ENCODE results near the gene SPX.
A peak's percentile ranks its signal among the peaks of the same experiment; 100 is the strongest.

The SPX gene

GRCh38 chr12:21539797-21540196 lies 13.7 kb downstream of the SPX start:
- DNase-seq: no peak

DNA sequence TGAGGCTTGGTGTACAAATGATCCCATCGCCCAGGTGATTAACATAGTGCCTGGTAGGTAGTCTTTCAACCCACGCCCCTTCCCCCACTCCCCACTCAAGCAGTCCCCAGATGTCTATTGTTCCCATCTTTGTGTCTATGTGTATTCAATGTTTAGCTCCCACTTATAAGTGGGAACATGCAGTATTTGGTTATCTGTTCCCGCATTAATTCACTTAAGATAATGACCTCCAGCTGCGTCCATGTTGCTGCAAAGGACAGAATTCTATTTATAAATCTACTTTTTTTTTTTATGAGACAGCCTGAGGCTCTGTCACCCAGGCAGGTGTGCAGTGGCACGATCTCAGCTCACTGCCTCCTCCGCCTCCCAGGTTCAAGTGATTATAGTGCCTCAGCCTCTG lies 15.7 kb downstream of the SPX start:
- DNase-seq: no peak

- peak; percentile 13 for DNase-seq
Observed at GRCh38 chr12:21542403-21542802, 16.3 kb downstream of the SPX start.

DNA sequence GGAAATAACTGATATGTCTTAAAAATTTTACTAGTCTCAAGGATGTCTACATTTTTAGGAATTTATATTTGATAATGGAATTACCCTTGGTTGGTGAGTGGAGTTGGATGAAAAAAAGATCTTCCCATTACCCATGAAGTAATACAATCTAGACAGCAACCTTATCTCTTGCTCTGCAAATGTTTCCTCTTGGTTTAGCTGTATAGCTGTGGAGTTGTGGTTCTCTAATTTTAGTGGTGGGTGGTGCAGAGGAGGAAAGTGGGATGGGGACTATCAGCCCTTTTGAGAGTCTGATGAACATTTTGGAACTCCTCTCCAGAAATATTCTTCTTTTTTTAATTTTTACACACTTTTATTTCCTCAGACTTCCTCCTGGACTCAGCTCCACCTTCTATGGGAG lies 17.1 kb downstream of the SPX start:
- no peak for DNase-seq

- no peak for DNase-seq
Observed at GRCh38 chr12:21545557-21545956, 19.5 kb downstream of the SPX start.

- no peak for DNase-seq
Observed at GRCh38 chr12:21546716-21547115, 20.6 kb downstream of the SPX start.

DNA sequence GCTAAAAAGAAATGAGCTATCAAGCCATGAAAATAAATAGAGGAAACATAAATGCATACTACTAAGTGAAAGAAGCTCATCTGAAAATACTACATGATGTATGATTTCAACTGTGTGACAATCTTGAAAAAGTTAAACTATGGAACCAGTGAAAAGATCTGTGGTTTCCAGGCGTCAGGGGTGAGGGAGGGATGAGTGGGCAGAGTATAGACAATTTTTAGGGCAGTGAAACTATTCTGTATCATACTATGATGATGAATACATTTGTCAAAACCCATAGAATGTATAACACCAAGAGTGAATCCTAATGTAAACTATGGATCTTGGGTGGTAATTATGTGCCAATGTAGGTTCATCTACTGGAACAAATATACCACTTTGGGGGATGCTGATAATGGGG lies 21.3 kb downstream of the SPX start:
- DNase-seq: no peak

DNA sequence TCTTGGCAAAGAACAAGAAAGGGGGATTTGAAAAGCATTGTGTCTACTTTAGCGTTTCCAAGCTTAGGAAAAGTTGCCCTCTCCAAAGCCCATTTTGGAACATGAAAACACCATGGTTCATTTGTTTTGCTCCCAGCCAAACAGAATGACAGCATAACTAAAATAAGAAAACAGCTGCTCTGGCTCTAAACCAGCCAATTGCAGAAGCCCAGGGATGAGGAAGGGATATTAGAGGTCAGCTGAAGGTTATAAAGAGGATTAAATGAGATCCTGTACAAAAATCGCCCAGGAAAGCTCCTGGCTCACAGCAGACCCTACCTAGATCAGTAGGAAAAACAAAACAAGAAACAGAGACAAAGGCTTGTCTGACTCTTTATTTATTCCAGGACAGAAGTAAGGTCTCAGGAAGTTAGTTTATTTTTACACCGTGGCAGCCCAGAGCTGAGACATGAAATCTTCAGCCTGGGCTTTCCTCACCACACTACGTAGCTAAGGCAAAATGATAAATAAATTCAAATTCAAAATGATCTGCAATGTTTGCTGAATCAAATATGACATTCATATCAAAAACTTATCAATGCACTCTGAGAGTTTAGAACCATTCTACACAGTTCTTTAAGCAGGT lies 25.9 kb downstream of the SPX start:
- no peak for DNase-seq

- DNase-seq: no peak
Observed at GRCh38 chr12:21552635-21553328, 26.7 kb downstream of the SPX start.

DNA sequence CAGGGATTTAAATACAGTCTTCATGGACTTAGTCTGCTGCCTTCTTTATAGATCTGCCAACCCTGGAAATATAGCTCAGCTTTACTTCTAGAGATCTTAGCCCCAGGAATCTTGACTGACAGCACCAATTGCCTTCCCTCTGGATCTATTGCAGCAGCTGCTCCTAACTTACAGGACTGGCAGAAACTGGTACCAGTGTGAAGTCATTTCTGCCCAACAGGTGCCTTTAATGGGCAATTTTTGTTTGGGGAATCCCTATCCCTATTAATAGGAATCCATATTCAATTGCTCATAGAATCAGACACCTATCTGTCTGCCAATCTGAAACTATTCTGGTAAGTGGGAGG lies 27.2 kb downstream of the SPX start:
- DNase-seq: no peak

DNA sequence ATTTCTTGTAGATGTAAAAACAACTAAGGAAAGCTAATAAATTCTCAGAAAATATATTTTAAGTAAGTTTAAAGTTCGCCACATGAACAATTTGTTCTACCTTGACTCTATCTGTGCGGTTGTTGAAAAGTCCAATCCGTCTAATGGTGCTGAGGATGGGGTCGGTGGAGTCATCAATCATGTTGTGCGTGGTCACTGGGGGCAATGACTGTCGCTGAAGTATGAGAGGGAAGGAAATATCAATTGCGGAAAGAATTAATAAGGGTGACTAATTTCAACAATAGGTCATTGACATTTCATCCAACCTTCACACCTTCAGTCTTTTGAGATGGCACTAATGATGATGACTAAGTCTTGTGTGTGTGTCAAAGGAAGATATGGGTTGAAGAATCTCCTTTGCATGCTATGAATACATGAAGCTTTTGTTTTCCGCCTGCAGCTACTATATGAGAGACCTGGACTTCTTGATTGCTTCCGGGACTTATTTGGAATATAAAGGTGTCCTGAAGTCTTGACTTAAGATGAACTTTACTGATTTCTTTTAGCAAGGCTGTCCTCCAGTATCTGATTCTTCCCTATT lies 32.1 kb downstream of the SPX start:
- no peak for DNase-seq

DNA sequence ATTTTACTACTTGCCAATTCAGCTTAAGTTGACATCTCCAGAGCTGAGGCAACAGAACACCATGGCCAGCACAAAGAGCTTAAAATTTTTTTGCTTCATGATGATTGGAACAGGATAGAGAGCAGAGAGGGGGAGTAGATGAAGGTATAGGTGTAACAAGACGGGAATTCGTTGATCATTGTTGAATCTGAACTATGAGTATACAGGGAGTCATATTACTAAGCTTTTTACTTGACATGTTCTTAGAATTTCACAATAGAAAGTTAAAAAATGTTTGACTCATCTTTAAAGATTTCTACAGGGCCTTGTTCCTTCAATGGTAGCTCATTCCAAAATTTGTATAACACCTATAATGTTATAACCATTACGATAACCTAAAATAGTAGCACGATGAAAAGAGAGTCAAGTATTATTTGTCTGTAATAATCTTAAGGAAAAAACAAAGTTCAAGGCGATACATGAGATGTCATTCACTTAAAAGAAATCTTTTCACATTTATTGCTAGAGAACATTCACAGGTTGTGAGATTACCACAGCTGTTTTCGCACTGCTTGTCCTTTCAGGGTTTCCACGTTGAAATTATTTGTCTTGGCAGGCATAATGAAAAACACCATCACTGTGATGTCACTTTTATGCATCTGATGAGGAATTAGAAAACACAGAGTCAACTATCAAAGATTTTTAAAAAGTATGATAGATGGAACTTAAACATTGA lies 33.9 kb downstream of the SPX start:
- DNase-seq: no peak

GRCh38 chr12:21561158-21561557 lies 35.1 kb downstream of the SPX start:
- no peak for DNase-seq

- DNase-seq: no peak
Observed at GRCh38 chr12:21562859-21563258, 36.8 kb downstream of the SPX start.

DNA sequence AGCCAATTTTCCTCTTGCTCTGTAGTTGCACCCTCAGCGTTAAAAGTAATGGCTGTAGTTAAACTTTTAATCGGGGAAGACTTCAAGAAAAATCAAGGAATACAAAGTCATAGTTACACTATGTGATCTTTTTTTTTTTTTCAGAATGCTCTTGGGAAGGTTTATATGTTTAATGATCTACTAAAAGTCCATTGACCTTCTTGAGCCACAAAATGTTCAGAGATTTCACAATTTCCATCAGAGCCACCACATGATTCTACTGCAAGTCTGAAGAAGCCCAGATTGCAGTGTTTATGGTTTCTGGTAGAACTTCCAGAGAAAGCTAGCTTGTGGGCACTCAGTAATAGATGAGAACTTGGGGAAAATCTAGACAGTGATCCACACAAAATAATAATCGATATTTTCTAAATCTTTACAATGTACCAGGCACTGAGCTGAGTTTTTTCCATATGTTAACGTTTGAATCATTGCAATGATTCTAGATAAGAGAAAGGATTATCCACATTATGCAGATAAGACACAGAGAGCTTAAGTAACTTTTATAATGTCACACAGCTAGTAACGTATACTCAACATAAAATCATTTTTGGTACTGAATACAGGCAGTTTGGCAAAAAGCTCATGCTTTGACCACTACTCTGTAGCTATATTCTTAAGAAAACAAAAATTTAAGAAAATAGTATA lies 40.3 kb downstream of the SPX start:
- DNase-seq: no peak

GRCh38 chr12:21566907-21567394 lies 40.9 kb downstream of the SPX start:
- no peak for DNase-seq

DNA sequence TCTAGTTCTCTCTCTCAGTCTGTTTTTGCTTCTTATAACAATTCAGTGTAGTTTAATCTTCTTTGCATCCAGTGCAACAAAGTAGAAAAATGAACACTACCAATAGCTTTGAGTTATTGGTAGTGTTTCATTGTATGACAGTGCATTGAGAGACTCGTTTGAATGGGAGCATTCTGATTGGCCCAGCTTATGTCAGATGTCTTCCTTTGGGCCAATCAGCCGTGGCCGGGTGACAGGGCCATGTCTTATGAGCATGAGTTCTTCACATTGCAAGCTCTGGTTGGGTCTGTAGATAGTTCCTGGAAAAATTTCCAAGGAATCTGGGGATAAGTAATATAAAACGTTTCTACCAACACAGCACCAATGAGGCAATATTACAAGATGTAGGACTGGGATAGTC lies 42.0 kb downstream of the SPX start:
- DNase-seq: no peak

GRCh38 chr12:21571046-21571445 lies 45.0 kb downstream of the SPX start:
- DNase-seq: no peak

DNA sequence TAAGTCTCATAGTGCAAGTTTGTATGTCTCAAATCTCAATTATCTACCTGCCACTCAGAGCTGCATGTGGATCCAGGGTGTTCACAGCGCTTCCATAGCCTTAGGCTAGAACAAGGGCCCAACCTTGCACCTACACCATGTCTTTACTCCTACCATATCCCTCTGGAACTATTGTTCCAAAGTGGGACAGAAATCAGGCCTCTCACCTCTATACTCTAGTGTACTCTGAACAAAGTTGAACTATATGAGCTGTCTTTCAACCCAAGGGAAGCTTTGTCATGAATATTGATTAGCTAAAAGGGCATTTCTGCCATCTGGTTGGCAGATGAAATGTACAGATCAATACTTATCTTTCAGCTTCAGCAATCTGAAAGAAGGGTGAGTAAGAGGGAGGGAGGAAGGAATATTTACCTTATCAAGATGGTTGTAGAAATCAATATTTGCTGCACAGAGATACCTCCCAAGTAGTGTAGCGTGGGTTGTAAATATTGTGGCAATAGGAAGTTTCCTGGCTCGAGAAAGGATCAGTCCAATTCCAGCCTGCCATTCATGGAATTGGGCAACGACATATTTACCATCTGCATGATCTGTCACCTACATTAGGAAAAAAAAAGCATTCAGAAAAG lies 47.8 kb downstream of the SPX start:
- no peak for DNase-seq

DNA sequence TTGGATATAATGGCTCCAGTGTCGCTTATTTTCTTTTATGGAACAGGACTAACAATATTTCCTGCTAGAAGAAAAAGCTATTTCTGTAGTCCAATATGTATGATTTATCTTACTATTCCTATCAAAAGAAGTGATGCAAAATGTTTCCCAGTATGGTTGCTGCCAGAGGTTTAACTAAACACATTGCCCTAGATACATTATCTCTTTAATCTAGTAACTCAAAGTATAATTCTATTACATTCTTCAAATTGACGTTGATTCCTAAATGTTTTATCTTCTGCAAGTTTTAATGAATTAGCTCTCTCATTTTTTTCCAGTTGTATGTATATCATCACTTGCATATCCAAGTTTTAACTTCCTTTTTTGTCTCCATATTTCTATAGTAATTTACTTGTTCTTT lies 50.3 kb downstream of the SPX start:
- DNase-seq: no peak

DNA sequence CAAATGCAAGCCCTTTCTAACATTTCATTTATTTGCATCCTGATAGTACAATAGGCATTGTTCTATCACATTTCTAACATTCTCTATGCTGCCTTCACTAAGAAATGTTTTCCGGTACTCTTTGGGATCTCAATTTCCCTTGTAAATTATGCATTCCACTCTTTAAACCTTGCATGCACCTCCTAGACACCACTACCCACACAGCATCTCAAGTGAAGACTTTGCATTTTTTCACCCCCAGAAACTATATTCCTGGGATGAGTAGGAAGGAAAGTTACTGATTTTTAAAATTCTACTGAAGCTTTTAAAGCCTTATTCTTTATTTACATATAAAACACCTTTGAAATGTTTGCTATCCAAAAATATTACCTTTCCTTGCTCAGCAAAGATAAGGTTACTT lies 51.4 kb downstream of the SPX start:
- no peak for DNase-seq

DNA sequence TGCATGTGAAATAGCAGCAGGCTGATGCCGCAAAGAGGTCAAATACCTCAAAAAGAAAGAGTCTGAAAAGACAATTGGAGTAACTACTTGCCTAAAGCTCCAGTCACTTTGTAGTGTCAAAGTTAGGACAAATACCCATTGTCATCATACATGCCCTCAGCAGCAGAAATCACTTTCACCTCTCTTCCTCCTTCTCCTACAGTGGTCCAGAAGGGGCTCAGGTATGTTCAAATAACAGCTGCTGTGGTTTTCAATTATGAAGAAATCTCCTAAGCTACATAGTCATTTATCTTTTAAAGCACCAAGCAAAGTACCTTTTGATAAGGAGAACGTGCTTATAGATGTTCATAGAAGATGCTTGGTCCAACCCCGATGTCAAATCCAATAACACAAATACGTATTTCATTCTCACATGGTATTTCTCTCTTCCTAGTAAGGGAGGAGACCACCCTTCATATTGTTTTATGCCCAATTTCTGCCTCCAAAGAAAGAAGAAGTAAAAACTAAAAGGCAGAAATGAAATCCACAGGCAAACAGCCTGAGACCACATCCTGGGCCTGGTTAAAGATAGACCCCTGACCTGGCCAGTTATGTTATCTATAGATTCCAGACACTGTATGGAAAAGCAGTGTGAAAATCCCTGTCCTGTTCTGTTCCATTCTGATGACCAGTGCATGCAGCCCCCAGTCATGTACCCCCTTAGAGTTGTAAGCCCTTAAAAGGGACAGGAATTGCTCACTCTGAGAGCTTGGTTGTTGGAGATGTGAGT lies 54.8 kb downstream of the SPX start:
- DNase-seq: no peak
